HepG2 (cell line): ENCODE data around the gene CTRL. TPM values are rescaled to one million over a fixed set of nuclear protein-coding genes. Genes with fewer than 3 reads are reported as not detected.

Source experiments
- CEBPG ChIP-seq: IDR thresholded peaks from 2 replicates; pipeline ENCODE4 v1.6.1; 2016
- HDAC1 ChIP-seq: sonication (generic); formaldehyde crosslinking; IDR thresholded peaks from 2 replicates; pipeline ENCODE4 v1.5.1; 2020; ENCODE audit warnings: mild to moderate bottlenecking, missing genetic modification reagents
- HOXA3 ChIP-seq: sonication (generic); formaldehyde crosslinking; IDR thresholded peaks from 2 replicates; pipeline ENCODE4 v1.5.0; 2020; ENCODE audit warnings: missing genetic modification reagents
- ISL2 ChIP-seq: sonication (generic); formaldehyde crosslinking; IDR thresholded peaks from 2 replicates; pipeline ENCODE4 v1.5.0; 2020; ENCODE audit warnings: missing genetic modification reagents
- KLF16 ChIP-seq, 2 experiments: sonication (generic) in 1 of 2; formaldehyde crosslinking in 1 of 2; IDR thresholded peaks; 2 replicates each; pipeline versions ENCODE4 v1.6.1 to v1.8.0; 2016 to 2023; ENCODE audit warnings: missing genetic modification reagents in 2 of 2, missing compliant biosample characterization in 1 of 2
- MYNN ChIP-seq: sonication (generic); formaldehyde crosslinking; IDR thresholded peaks from 2 replicates; pipeline ENCODE4 v1.4.0; 2020; ENCODE audit warnings: mild to moderate bottlenecking, low read depth, missing genetic modification reagents
- PITX1 ChIP-seq: sonication (generic); formaldehyde crosslinking; IDR thresholded peaks from 2 replicates; pipeline ENCODE4 v1.5.1; 2020; ENCODE audit warnings: mild to moderate bottlenecking, missing genetic modification reagents
- SOX13 ChIP-seq, 3 experiments: fragments of 450-650 bp in 1 of 3; sonication (generic) in 1 of 3; formaldehyde crosslinking in 1 of 3; IDR thresholded peaks in 2 of 3; conservative IDR thresholded peaks in 1 of 3; 2 replicates each; pipeline versions ENCODE4 v1.5.0 to v1.6.1; 2016 to 2020; ENCODE audit warnings: antibody characterized with exemption in 1 of 3, mild to moderate bottlenecking in 1 of 3, missing compliant biosample characterization in 1 of 3, missing genetic modification reagents in 1 of 3, moderate library complexity in 1 of 3
- TARDBP ChIP-seq: sonication (generic); formaldehyde crosslinking; IDR thresholded peaks from 2 replicates; pipeline ENCODE4 v1.8.0; 2022; ENCODE audit warnings: mild to moderate bottlenecking, missing genetic modification reagents
- TRIM24 ChIP-seq: sonication (generic); formaldehyde crosslinking; IDR thresholded peaks from 2 replicates; pipeline ENCODE4 v1.8.0; 2022; ENCODE audit warnings: mild to moderate bottlenecking, missing genetic modification reagents
- ZNF367 ChIP-seq: sonication (generic); formaldehyde crosslinking; IDR thresholded peaks from 2 replicates; pipeline ENCODE4 v1.4.0; 2020; ENCODE audit warnings: missing genetic modification reagents, borderline replicate concordance
- ZNF530 ChIP-seq: sonication (generic); formaldehyde crosslinking; IDR thresholded peaks from 2 replicates; pipeline ENCODE4 v1.5.0; 2020; ENCODE audit warnings: low read depth, mild to moderate bottlenecking, missing genetic modification reagents
- ZSCAN30 ChIP-seq: sonication (generic); formaldehyde crosslinking; IDR thresholded peaks from 2 replicates; pipeline ENCODE4 v1.5.0; 2020; ENCODE audit warnings: mild to moderate bottlenecking, missing genetic modification reagents
- polyA plus RNA-seq, 8 experiments: library from polyadenylated mRNA; depleted of rRNA in 3 of 8; stranded (reverse) in 7 of 8; unstranded in 1 of 8; fragments of >200 nt; fragmentation: Illumina TruSeq in 4 of 8; extraction: Trizol in 4 of 8; gene quantifications; 2 replicates each; pipeline versions ENCODE4 v1.2.1 to v1.2.3, GENCODE V29; 2011 to 2016; ENCODE audit warnings: low read depth in 4 of 8, missing spikeins in 1 of 8, mixed read lengths in 1 of 8; ENCODE audit not compliant: insufficient read depth in 1 of 8
- total RNA-seq, 5 experiments: library from RNA; depleted of rRNA; stranded (reverse); fragments of >200 nt; fragmentation: Illumina TruSeq; extraction: Trizol; gene quantifications; 2 replicates each; pipeline ENCODE4 v1.2.3, GENCODE V29; 2016; ENCODE audit warnings: low read depth in 1 of 5
- TF ChIP-seq, protein P1 (sequence below), 2 experiments: sonication (generic) in 1 of 2; formaldehyde crosslinking in 1 of 2; IDR thresholded peaks; 2 replicates each; pipeline versions ENCODE4 v1.4.0 to v1.6.1; 2018 to 2020; ENCODE audit warnings: missing genetic modification reagents in 2 of 2, borderline replicate concordance in 1 of 2, low read depth in 1 of 2, mild to moderate bottlenecking in 1 of 2, missing biosample characterization in 1 of 2
- TF ChIP-seq, protein P2 (sequence below): sonication (generic); IDR thresholded peaks from 2 replicates; pipeline ENCODE4 v1.6.1; 2016; ENCODE audit warnings: low read depth, borderline replicate concordance
- TF ChIP-seq, protein P3 (sequence below): sonication (generic); formaldehyde crosslinking; IDR thresholded peaks from 2 replicates; pipeline ENCODE4 v1.4.0; 2020; ENCODE audit warnings: missing genetic modification reagents, low read depth, mild to moderate bottlenecking, borderline replicate concordance
- TF ChIP-seq, protein P4 (sequence below): sonication (generic); formaldehyde crosslinking; IDR thresholded peaks from 2 replicates; pipeline ENCODE4 v1.5.0; 2020; ENCODE audit warnings: mild to moderate bottlenecking, low read depth, missing genetic modification reagents, borderline replicate concordance
- TF ChIP-seq, protein P5 (sequence below): sonication (generic); formaldehyde crosslinking; IDR thresholded peaks from 2 replicates; pipeline ENCODE4 v1.4.0; 2020; ENCODE audit warnings: missing genetic modification reagents, borderline replicate concordance

The CTRL gene
- total and polyA plus RNA-seq, 2 of the 13 experiments (the other 11 are each of a cell fraction or from before 2014, with no cell fraction given) = 1.9 to 2.7 TPM

DNA sequence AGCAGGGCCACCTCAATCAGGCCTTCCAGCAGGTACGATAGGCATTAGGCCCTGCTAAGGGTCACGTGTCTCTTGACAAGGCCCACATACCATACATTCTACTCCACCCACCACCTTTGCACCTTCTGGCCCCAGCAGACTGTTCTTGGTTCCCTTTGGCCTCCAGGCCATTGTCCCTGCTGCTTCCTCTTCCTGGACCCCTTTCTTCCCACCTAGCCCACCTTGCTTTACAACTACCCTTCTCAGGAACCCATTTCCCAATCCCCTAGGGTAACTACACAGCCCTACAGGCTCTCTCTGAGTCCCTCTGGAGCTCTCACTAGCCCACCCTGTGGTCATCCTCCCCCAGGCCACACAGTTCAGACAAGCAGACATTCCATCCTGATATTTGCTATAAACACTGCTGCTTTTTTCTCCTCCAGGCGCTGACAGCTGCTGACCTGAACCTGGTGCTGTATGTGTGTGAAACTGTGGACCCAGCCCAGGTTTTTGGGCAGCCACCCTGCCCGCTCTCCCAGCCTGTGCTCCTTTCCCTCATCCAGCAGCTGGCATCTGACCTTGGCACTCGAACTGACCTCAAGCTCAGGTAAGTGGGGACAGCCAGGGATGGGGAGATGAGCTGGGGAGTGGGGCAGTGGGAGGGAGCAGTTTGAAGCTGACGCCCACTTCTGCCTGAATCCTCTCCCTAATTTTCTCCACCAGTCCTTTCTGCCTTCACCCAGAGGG lies 48.4 kb downstream of the CTRL start (continued):
- TF ChIP-seq ISL2 (no peak), TRIM24 (no peak), SOX13 (IDR thresholded peaks at IDR 0.05) (no peak), SOX13 (CRISPR knock-in tag; conservative IDR thresholded peaks at IDR 0.05 in 1 of 2, IDR thresholded peaks at IDR 0.05 in 1 of 2) (peak in 1 of 2 experiments; percentile 43; a peak in 1 of 4 replicates), ZSCAN30 (no peak), HOXA3 (no peak), ZNF530 (CRISPR knock-in tag) (no peak), ZNF367 (CRISPR knock-in tag) (no peak), TARDBP (CRISPR knock-in tag) (no peak), PITX1 (CRISPR knock-in tag) (0 out of 2 replicates have a peak, but pooled peaks have one; percentile 32), KLF16 (CRISPR knock-in tag; IDR thresholded peaks at IDR 0.05) (no peak), HDAC1 (CRISPR knock-in tag) (no peak), CEBPG (CRISPR knock-in tag) (no peak), MYNN (CRISPR knock-in tag) (no peak; the same call in 1 of the 2 replicates)
- TF ChIP-seq, protein P1, sequence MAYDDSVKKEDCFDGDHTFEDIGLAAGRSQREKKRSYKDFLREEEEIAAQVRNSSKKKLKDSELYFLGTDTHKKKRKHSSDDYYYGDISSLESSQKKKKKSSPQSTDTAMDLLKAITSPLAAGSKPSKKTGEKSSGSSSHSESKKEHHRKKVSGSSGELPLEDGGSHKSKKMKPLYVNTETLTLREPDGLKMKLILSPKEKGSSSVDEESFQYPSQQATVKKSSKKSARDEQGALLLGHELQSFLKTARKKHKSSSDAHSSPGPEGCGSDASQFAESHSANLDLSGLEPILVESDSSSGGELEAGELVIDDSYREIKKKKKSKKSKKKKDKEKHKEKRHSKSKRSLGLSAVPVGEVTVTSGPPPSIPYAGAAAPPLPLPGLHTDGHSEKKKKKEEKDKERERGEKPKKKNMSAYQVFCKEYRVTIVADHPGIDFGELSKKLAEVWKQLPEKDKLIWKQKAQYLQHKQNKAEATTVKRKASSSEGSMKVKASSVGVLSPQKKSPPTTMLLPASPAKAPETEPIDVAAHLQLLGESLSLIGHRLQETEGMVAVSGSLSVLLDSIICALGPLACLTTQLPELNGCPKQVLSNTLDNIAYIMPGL (CRISPR knock-in tag; IDR thresholded peaks at IDR 0.05; ENCODE audit: borderline replicate concordance in 1 of 2, low read depth in 1 of 2) = peak in 1 of 2 experiments; percentile 40; a peak in 2 of 4 replicates
- TF ChIP-seq, protein P2, sequence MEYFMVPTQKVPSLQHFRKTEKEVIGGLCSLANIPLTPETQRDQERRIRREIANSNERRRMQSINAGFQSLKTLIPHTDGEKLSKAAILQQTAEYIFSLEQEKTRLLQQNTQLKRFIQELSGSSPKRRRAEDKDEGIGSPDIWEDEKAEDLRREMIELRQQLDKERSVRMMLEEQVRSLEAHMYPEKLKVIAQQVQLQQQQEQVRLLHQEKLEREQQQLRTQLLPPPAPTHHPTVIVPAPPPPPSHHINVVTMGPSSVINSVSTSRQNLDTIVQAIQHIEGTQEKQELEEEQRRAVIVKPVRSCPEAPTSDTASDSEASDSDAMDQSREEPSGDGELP = no peak
- TF ChIP-seq, protein P3, sequence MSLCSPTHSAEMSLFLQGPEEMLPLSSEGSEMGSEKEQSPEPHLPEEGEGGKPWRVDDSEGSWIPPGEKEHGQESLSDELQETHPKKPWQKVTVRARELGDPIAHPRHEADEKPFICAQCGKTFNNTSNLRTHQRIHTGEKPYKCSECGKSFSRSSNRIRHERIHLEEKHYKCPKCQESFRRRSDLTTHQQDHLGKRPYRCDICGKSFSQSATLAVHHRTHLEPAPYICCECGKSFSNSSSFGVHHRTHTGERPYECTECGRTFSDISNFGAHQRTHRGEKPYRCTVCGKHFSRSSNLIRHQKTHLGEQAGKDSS (CRISPR knock-in tag) = no peak
- TF ChIP-seq, protein P4, sequence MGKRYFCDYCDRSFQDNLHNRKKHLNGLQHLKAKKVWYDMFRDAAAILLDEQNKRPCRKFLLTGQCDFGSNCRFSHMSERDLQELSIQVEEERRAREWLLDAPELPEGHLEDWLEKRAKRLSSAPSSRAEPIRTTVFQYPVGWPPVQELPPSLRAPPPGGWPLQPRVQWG = no peak
- TF ChIP-seq, protein P5, sequence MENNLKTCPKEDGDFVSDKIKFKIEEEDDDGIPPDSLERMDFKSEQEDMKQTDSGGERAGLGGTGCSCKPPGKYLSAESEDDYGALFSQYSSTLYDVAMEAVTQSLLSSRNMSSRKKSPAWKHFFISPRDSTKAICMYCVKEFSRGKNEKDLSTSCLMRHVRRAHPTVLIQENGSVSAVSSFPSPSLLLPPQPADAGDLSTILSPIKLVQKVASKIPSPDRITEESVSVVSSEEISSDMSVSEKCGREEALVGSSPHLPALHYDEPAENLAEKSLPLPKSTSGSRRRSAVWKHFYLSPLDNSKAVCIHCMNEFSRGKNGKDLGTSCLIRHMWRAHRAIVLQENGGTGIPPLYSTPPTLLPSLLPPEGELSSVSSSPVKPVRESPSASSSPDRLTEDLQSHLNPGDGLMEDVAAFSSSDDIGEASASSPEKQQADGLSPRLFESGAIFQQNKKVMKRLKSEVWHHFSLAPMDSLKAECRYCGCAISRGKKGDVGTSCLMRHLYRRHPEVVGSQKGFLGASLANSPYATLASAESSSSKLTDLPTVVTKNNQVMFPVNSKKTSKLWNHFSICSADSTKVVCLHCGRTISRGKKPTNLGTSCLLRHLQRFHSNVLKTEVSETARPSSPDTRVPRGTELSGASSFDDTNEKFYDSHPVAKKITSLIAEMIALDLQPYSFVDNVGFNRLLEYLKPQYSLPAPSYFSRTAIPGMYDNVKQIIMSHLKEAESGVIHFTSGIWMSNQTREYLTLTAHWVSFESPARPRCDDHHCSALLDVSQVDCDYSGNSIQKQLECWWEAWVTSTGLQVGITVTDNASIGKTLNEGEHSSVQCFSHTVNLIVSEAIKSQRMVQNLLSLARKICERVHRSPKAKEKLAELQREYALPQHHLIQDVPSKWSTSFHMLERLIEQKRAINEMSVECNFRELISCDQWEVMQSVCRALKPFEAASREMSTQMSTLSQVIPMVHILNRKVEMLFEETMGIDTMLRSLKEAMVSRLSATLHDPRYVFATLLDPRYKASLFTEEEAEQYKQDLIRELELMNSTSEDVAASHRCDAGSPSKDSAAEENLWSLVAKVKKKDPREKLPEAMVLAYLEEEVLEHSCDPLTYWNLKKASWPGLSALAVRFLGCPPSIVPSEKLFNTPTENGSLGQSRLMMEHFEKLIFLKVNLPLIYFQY (CRISPR knock-in tag) = no peak
